GM18517 (cell line): ENCODE data around the gene NEU1.

Source experiments
- ATAC-seq: cut with Tn5 transposase; IDR thresholded peaks from one replicate; pipeline ENCODE4 v1.9.1; 2021; ENCODE audit warnings: mild to moderate bottlenecking, moderate library complexity; ENCODE audit not compliant: unreplicated experiment

NEU1 gene

DNA sequence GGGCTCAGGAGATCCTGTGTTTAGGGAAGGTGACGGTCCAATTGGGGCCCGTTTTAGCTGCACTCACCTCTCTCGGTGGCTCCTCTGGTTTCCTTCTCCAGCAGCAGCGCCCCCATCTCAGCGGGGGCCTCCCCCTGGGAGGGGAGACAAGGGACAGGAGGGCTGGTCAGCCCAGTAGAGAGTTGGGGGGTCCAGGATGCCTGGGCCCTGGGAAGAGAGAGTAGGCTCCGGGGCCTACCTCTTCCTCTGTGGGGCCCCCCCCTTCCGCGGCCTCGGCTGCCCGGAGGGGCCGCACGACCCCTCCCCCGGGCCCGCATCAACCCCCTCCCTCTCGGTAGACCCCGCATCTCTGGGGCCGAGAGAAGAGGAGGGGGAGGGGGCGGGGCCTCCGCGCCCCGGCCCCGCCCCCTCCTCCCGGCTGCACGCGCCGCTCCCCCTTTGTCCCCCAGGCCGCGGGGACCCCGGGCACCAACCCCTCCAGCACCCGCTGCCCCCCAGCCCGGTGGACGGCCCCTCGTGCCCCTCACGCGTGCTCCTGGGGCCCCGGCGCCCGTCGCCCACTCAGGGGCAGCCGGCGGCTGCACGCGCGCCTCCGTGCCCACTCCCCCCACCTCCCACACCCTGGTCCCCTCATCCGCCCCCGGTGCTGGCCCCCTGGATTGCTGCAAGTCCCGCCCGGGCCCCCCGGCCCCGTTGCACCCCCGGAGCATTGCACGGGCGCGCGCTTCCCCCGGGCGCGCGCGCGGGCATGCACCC, 34.4 kb upstream of the NEU1 start:
- no peak for ATAC-seq

DNA sequence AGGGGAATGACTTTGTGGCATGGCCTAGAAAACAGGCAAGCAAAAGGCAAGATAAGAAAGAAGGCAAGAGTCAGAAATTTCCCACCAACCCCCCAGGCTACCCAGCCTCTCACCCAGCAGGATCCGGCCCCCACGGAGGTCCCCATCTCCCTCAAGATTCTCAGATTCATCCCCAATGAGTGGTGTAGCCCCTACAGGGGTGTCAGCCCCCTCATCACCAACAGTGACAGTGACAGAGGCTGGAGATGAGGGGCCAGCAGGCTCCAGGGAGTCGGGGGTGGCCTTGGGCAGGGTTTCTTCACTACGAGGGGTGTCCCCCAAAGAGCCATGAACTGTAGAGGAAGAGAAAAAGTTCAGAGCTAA, 33.9 kb upstream of the NEU1 start:
- ATAC-seq = no peak

DNA sequence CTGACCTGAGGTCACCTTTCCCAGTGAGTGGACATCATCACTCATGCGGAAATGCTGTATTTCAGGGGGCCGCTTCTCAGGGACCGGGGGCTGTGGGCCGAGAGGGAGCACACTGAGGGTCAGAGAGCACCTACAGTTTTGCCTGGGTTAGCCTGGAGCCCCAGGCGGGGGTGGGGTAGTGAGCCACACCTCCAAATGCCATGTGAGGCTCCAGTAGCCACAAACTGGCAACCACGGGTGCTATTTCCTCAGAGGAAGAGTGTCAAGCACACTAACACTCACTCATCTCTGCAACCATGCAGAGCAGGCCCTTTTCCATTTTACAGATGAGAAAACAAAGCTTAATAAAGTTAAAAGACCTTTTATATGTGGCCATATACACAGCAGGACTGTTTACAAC, 30.2 kb upstream of the NEU1 start:
- no peak for ATAC-seq

DNA sequence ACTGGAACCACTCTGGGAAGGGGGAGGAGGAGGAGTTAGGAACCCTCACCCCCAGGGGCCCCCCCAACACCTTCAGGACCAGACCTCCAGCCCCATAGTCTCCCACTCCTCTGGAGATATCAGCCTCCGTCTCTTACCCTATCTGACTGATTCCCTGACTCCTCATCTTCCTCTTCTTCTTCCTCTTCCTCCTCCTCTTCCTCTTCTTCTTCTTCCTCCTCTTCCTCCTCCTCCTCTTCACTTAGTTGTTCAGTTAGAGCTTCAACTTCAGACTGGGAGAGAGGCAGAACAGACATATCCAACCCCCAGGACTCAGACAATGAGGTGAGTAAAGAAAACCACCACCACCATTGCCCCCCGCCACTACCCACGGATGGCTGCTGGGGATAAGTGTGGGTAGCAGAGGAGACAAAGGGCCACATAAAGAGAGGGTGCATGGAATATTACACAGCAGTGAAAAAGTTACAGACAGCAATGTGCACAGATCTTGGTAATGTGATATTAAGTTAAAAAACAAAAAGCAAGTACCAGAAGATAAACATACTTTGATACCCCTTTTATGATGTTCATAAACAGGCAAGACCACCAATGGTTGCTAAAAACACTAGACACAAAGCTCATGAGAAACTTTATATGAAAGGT, 26.8 kb upstream of the NEU1 start:
- no peak for ATAC-seq

DNA sequence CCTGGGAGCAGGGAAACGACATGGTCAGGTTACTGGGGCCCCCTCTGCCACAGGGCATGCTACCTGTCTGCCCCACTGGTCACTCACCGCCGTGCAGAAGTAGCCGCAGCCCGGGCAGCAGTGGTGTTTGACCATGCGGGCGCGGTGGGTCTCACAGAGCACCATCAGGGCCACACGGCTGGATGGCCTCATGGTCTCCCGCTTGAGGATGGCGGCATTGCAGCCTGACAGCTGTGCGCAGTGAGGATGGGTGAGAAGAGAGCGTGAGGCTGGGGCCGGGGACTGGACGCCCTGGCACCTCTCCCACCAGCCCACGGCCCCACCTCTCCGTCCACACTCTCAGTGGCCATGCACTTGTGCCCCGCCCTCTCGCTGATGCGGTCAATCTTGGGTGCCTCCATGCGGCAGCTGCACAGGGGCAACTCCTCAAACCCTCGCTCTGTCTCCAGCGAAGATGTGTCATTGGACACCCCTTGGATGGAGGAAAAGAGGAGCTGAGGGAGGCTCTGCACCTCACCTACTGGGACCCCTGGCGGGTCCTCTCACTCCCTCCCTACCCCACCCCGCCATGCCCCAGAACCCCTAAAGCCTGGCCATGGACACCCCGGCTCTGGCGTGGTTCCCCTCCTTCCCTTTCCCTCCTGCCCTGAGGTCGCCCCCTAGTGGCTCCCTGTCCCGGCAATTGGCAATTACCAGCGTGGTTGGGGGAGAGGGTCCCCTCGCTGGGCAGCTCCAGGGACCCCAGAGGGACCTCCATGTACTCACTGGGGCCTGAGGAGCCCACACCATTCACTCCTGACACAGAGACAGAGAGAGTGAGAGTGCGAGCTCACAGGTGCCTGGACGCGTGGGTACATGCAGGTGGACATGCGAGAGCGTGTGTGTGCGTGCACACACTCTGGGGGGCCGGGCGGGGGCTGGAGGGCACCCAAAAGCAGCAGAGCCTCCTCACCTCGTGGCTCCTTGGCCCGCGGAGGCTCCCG, 25.9 kb upstream of the NEU1 start:
- ATAC-seq = no peak

DNA sequence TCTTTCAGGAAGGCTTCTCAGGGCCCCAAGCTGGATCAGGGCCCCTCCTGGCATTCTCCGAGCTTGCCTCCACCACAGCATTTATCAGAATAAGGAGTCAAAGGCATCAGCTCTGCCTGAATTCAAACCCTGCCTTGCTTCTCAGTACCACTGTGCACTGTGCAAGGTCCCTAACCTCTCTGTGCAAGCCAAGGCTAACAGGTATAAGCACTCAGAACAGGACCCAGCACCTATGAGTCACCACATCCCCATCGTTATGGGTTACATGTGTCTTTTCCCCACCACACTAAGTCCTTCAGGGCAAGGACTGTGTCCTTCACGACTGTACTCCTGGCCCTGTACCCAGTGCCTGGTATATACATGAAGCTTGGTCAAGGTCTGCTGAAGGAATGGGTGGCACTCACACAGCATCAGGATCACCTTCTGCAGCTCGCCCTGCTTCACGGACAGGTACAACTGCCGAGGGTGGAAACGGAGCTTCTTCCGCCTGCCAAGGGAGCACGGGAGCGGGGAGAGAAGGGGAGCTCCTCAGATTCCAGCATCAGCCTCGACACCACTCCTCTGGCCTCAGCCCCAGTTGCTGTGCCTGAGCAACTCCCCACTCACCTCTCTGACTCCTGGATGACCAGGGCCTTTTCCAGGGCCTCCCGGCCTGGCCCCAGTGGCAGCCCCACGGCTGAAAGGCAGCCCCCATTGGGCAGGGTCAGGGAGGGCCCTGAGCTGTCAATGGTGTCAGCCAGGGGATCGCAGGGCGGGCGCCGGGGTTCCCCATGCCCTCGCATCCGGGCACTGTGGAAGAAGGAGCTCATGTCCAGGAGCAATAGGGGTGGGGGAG, 24.8 kb upstream of the NEU1 start:
- ATAC-seq = no peak

DNA sequence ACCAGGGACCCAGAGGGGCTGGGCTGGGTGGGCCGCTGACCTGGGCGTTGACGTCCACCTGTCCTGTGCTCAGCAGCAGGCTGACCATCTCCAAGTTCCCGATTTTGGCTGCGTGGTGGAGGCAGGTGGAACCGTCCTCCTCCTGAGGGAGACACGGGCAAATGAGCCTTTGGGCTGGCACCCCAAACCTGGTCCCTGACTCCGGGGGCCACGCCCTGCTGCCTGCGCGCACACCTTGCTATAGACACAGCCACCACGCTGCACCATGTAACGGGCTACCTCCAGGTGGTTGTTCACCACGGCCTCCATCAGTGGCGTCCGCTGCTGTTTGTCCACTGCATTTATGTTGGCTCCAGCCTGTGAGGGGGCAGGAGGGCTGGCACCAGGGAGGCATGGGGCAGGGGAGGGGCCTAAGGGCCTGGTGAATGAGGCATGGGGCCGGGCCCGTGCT, 23.9 kb upstream of the NEU1 start:
- ATAC-seq = no peak

DNA sequence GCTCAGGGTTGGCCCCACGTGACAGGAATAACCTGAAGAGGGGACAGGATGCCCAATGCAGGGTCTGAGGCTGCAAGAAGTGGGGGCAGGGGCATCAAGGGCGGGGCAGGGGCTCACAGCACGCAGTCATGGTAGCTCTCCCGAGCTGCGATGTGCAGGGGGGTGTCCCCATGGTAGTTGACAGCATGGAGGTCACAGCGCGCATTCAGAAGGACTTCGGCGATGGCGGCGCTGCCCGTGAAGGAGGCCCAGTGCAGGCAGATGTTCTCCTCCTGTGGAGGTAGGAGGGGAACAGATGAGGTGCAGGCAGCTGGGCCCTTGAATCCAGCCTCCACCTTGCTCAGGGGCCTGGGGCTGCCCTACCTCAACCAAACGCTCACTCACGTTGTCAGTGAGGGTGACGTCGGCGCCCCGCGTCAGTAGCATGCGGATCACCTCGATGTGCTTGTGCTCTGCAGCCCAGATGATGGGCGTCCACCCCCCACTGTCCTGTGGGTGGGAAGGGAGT, 22.0 kb upstream of the NEU1 start:
- no peak for ATAC-seq

DNA sequence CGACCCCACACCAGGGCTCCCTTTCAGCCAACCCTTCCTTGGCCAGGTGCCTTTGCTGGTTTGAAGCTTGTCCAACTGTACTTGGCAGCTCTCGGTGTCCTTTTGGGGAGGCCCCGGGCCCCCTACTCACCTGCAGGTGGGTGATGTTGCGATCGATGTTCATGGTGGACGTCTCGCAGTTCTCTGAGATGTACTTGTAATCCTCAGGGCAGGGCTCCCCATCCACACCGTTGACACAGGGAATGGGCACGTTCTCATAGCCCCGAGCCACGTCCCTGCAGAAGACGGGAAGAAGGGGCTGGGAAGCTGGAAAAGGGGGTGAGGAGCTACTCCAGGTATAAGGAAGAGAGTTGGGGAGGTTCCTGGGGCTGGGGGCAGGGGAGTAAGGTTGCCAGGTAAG, 21.1 kb upstream of the NEU1 start:
- no peak for ATAC-seq

DNA sequence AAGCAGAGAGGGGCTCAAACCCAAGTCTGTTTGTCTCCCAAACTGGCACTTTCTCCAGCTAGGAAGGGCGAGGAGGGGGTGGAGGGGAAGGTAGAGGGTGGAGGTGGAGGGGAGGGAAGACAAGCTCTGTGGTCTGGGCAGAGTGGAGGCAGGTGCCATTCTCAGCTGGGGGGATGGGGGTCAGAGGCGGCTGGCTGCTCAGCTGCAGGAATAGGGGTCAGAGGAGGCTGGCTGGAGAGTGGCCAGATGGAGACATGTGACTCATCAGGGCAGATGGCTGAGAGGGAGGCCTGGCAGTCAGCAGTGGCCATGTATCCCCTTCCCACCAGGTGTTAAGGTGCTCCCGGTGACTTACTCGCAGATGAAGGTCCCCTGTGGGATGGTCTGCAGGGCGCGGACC, 19.7 kb upstream of the NEU1 start:
- no peak for ATAC-seq

DNA sequence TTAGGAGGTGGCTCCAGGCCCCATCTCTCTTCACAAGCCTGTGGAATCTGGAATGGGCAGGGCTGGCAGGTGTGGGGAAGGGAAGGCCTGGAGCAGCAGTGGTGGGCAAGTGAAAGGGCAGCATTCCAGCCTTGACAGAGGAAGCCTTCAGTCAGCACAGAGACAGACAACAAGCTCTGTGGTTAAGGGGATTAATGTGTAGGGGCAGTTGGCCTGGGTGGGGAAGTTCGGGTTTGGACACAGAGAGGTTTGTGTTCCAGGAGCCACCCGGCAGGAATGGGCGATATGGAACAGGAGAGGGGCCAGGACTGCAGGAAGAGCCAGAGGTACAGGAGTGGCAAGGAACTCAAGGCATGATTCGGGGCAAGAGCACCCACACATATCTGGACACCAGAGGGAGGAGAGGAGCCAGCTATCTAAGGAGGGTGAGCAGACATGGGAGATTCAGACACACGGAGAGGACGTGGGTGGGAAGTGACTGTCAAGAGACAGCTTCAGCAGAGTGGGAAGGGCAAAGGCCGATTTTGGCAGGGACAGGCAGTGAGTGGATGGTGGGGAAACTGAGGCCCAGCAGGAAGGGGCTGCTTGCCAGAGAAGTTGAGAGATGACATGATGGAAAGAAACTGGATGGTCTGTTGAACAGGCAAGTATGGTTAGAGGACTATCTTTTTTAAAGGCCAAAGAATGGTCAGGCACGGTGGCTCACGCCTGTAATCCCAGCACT, 18.7 kb upstream of the NEU1 start:
- no peak for ATAC-seq

DNA sequence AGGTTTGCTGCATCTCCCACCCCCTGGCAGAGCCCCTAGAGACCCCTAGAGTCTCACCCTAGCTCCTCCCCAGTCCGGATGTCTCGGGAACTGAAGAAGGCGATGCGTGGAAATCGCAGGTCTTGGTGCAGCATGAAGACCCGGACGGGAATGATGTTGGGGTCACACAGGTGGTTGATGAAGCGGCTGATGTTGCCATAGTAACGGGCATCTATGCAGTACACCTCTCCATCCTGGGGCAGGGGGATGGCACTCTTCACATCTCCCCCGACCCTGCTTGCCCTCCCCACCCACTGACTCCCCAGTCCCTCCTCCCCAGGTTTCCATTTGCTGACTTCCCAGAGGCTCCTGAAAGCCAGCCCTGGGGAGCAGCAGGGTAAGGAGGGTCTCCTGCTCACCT, 18.0 kb upstream of the NEU1 start:
- no peak for ATAC-seq

DNA sequence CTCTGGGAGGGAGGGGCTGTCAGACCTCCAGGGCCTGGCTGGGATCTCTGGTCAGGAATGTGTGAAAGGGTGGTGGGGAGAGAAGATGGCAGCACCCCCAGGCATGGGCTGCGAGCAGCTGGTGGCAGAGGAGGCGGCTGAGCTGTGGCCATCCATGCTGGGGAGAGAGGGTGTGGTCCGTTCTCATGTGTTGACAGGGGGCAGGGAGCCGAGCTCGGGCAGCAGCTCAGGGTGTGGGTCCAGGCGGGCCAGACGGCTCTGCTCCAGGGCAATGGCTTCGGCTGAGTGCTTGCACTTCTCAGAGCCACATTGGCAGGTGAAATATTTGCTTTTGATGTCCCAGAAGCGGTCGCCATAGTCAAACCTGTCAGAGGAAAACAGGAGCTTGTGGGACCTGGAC, 17.3 kb upstream of the NEU1 start:
- no peak for ATAC-seq

DNA sequence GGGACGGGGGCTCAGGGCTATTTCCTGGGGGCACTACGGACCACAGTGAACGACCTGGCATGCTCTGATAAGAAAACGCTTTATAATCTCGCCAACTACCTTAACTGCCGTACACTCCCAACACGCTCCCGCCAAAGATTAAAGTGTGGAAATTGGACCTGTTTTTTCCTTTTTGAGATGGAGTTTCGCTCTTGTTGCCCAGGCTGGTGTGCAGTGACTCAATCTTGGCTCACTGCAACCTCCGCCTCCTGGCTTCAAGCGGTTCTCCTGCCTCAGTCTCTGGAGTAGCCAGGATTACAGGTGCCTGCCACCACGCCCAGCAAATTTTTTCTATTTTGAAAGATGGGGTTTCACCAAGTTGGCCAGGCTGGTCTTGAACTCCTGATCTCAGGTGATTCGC, 16.5 kb upstream of the NEU1 start:
- no peak for ATAC-seq

DNA sequence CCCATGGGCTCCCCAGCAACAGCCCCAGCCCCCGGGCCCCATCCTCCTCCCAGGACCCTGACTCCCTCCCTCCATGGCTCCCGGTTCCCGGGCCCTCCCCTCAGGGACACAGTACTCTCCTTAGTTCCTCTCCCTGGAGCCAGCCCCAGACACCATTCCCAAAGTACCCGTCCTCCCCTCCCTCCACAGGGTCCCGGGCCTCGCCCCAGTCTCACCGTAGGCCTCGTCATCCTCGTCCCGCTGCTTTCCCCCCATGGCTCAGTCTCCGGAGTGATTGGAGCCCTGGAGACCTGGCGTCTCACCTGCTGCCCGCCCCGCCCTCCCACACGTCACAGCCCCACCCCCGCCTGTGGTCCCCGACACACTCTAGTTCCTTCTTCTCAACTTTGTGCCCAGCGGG, 16.1 kb upstream of the NEU1 start, which contains the start of gene SLC44A4:
Gene SLC44A4, minus strand, starts transcription at position 272 of the 400 bp plus-strand sequence. Its CDS starts 17 bp downstream, at position 255.
- ATAC-seq = no peak

DNA sequence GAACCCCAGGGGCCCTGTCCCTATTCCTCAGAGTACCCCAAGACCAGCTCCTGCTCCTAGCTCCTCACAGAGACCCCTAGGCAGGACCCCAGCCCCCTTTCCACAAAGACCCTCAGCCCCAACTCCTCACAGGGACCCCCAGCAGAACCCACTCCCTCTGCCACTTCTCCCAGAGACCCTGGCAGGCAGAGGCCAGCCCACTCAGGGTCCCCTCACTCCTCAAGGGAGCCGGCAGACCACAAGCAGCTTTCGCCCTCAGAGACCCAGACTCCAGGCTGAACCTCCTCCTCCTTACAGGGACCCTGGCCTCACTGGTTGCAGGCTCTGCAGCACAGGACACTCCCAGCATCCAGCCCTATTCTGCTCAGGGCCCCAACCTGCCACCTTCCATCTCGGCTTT, 15.6 kb upstream of the NEU1 start:
- ATAC-seq = no peak

DNA sequence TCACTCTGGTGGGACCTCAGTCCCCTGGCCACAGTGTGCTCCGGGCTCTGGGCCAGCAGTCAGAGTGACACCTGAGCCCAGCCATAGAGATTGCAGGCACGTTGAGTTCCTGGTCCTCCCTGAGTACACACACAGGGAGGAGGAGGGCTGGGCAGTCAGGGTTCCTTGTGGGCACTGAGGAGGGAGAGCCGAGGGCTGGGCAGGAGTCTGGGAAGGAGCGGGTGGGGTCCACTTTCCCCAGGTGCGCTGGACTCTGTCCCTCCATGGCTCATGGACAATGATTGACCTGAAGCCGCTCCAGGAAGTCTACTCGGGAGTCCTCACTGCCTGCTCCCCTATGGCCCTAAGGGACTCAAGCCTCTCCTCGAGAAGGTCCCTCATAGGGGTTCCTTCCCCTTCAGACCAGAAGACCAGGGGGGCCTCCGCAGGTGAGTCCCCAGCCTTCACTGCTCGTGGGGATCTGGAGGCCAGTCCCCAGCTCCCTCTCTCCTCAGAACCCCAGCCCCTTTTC, 15.1 kb upstream of the NEU1 start:
- no peak for ATAC-seq

DNA sequence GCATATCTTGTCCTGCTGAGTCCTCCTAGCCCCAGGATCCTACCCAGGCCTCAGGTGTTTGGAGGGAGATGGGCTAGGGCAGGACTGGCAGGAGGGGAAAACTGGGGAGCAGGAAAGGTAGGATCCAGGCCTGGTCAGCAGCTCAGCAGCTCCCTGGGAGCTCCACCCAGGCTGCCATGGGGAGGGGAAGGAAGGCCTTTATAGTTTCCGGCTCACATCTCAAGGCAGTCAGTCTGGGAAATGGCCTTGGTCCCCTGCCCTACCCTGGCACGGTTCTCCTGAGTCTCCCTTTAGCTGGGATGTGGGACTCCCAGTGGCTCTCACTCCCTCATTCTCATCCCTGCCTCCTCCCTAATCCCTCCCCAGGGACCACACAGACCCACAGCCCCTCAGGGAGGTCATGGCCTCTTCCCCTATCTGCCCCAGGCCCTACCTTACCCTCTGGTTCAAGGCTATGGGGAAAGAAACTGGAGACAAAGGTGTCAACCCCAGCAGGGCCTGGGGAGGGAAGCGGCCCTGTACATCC, 14.6 kb upstream of the NEU1 start:
- ATAC-seq = no peak

DNA sequence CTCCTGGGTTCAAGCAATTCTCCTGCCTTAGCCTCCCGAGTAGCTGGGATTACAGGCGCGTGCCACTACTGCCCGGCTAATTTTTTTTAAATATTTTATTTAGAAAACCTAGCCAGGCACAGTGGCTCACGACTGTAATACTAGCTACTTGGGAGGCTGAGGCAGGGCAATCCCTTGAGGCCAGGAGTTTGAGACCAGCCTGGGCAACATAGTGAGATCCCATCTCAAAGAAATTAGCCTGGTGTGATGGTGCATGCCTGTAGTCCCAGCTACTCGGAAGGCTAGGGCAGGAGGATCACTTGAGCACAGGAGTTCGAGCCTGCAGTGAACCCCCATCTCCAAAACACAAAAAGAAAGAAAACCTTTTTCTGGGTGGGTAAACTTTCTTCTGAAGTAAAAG, 13.7 kb upstream of the NEU1 start:
- ATAC-seq = no peak
